Hippocampal formation (tissue), 2 donors: ENCODE results near the gene DLL3.

Source experiments
- DNase-seq, 2 donors: peaks; one replicate each; lab custom pipeline; 2025; lab: John Stamatoyannopoulos, UW

DLL3 gene

GRCh38 chr19:39554701-39555311 lies 56.1 kb downstream of the DLL3 start:
- DNase-seq, result no peak

- no peak for DNase-seq
Observed at GRCh38 chr19:39555883-39556282, 57.1 kb downstream of the DLL3 start.
